OCI-LY7 (cell line): ENCODE data around the gene MRPS2. TPM values are rescaled to one million over a fixed set of nuclear protein-coding genes. Genes with fewer than 3 reads are reported as not detected.
"Not testable (repeated sequence)": the region's sequence is repeated elsewhere in the genome, so short reads cannot be mapped to it uniquely, and the experiment has no call there.

ENCODE experiments used
- BruUV-seq: library from RNA; stranded (reverse); fragments of 400-500 nt; replicated peaks from 2 replicates; lab custom pipeline; 2021; lab: Mats Ljungman, UMichigan
- CTCF ChIA-PET: fragments of 300-600 bp; sonication (Branson Sonifier 250); formaldehyde crosslinking; loops from one replicate; lab custom pipeline; 2022; ENCODE audit warnings: antibody characterized with exemption; ENCODE audit not compliant: unreplicated experiment; lab: Charles Lee
- POLR2A ChIA-PET: fragments of 300-600 bp; sonication (Branson Sonifier 250); formaldehyde crosslinking; loops from one replicate; lab custom pipeline; 2022; ENCODE audit warnings: antibody characterized with exemption; lab: Charles Lee
- DNase-seq: peaks from one replicate; pipeline ENCODE4 v3.0.0-alpha.2; 2015; ENCODE audit warnings: low spot score
- H2AFZ ChIP-seq: fragments of 200-600 bp; sonication (generic), shearing (Covaris generic); 2 replicates; pipeline ENCODE4 v1.6.1; 2014; ENCODE audit warnings: mild to moderate bottlenecking, antibody characterized with exemption, low read length, moderate library complexity
- H3K27ac ChIP-seq: fragments of 200-600 bp; sonication (generic); 2 replicates; pipeline ENCODE4 v1.5.1; 2014; ENCODE audit warnings: mixed run types, low read depth, mild to moderate bottlenecking, moderate library complexity, low read length, inconsistent platforms; ENCODE audit not compliant: poor library complexity, severe bottlenecking
- H3K36me3 ChIP-seq: fragments of 200-600 bp; sonication (generic); 2 replicates; pipeline ENCODE4 v1.6.1; 2014; ENCODE audit warnings: mild to moderate bottlenecking, antibody characterized with exemption, low read length, moderate library complexity, mixed read lengths; ENCODE audit not compliant: insufficient read depth
- H3K4me1 ChIP-seq: fragments of 200-600 bp; sonication (generic); 2 replicates; pipeline ENCODE4 v1.5.1; 2014; ENCODE audit warnings: mild to moderate bottlenecking, low read length; ENCODE audit not compliant: insufficient read depth, poor library complexity, severe bottlenecking
- H3K4me2 ChIP-seq: fragments of 200-600 bp; sonication (generic); 2 replicates; pipeline ENCODE4 v1.6.1; 2014; ENCODE audit warnings: mild to moderate bottlenecking, low read length
- H3K4me3 ChIP-seq: fragments of 200-600 bp; sonication (generic); 2 replicates; pipeline ENCODE4 v1.5.1; 2014; ENCODE audit warnings: mild to moderate bottlenecking, low read depth, low read length; ENCODE audit not compliant: poor library complexity, severe bottlenecking
- H3K79me2 ChIP-seq: fragments of 200-600 bp; sonication (generic); 2 replicates; pipeline ENCODE4 v1.6.1; 2016; ENCODE audit warnings: low read depth, mild to moderate bottlenecking, low read length, moderate library complexity, mixed read lengths; ENCODE audit not compliant: insufficient read depth
- H3K9me2 ChIP-seq: fragments of 200-600 bp; sonication (generic); 2 replicates; pipeline ENCODE4 v1.6.1; 2016; ENCODE audit warnings: mild to moderate bottlenecking, low read length, mixed read lengths; ENCODE audit not compliant: insufficient read depth
- H3K9me3 ChIP-seq: fragments of 200-600 bp; sonication (generic); 2 replicates; pipeline ENCODE4 v1.6.1; 2014; ENCODE audit warnings: mild to moderate bottlenecking, mixed run types, low read length, mixed read lengths
- H4K20me1 ChIP-seq: fragments of 200-600 bp; sonication (generic); 2 replicates; pipeline ENCODE4 v1.6.1; 2014; ENCODE audit warnings: mild to moderate bottlenecking, antibody characterized with exemption, low read length, moderate library complexity, mixed read lengths; ENCODE audit not compliant: insufficient read depth
- CTCF ChIP-seq: fragments of 200-600 bp; sonication (generic); conservative IDR thresholded peaks from 2 replicates; pipeline ENCODE4 v1.5.1; 2014; ENCODE audit warnings: mild to moderate bottlenecking, antibody characterized with exemption, low read length, moderate library complexity, mixed read lengths
- EZH2phosphoT487 ChIP-seq: fragments of 200-600 bp; sonication (generic); IDR thresholded peaks from 2 replicates; pipeline ENCODE4 v1.6.1; 2018; ENCODE audit warnings: low read depth, borderline replicate concordance, mild to moderate bottlenecking, mixed run types, antibody characterized with exemption, low read length, moderate library complexity, mixed read lengths
- intact Hi-C: fragments of 100-400 bp; cut with micrococcal nuclease; formaldehyde crosslinking; loops from one replicate; pipeline ENCODE4 v1.10.0; 2022; ENCODE audit not compliant: unreplicated experiment
- total RNA-seq, 2 experiments: library from RNA; depleted of rRNA in 1 of 2; stranded (reverse); fragments of >200 nt in 1 of 2; shearing (Covaris generic) in 1 of 2; gene quantifications; 2 replicates each; pipeline ENCODE4 v1.2.3, GENCODE V29; 2014 to 2022

MRPS2 gene
- total RNA-seq, 2 experiments from 2014 or later = 42.7 to 55.7 TPM

- H3K27ac ChIP-seq = no peak overlapping the region
- H3K36me3 ChIP-seq = no peaks in the 10 kb centered on the region
- no peaks in the 10 kb centered on the region for H3K4me1 ChIP-seq
- no peaks in the 10 kb centered on the region for H4K20me1 ChIP-seq
- no peak overlapping the region for H2AFZ ChIP-seq
- no peaks in the 10 kb centered on the region for H3K79me2 ChIP-seq
- POLR2A ChIA-PET = no interaction called here
- H3K9me2 ChIP-seq = no peaks in the 10 kb centered on the region
- no TSS peak for BruUV-seq
- no peak overlapping the region for H3K4me3 ChIP-seq
- intact Hi-C loops = no loop called here
- no peak for DNase-seq
- TF ChIP-seq EZH2phosphoT487 (no peak), CTCF (no peak)
- CTCF ChIA-PET = no interaction called here
- no peaks in the 10 kb centered on the region for H3K9me3 ChIP-seq
- H3K4me2 ChIP-seq = no peak overlapping the region
These were observed 44.6 kb downstream of the MRPS2 start for GRCh38 chr9:135544981-135545635.

GRCh38 chr9:135545646-135546176 lies 45.2 kb downstream of the MRPS2 start, which contains the start of gene OBP2A:
Gene OBP2A, plus strand, starts transcription at chr9:135546126. Its CDS starts 55 bp downstream, at chr9:135546181.
- POLR2A ChIA-PET, BruUV-seq, CTCF ChIA-PET, DNase-seq, H3K4me3 ChIP-seq, H3K79me2 ChIP-seq, intact Hi-C loops, H3K36me3 ChIP-seq, H3K9me3 ChIP-seq, H4K20me1 ChIP-seq, H3K27ac ChIP-seq, H2AFZ ChIP-seq, H3K4me1 ChIP-seq, H3K4me2 ChIP-seq, H3K9me2 ChIP-seq: not testable (repeated sequence)

GRCh38 chr9:135546792-135547617 lies 46.5 kb downstream of the MRPS2 start:
- H3K9me2 ChIP-seq, H3K36me3 ChIP-seq, BruUV-seq, H2AFZ ChIP-seq, H3K4me3 ChIP-seq, H4K20me1 ChIP-seq, H3K27ac ChIP-seq, H3K4me1 ChIP-seq, CTCF ChIA-PET, intact Hi-C loops, DNase-seq, H3K79me2 ChIP-seq, H3K4me2 ChIP-seq, H3K9me3 ChIP-seq, POLR2A ChIA-PET: not testable (repeated sequence)
